ENCODE measurements around the gene SHC4.
"Not testable (repeated sequence)": the region's sequence is repeated elsewhere in the genome, so short reads cannot be mapped to it uniquely, and the experiment has no call there.

Gene SHC4, protein sequence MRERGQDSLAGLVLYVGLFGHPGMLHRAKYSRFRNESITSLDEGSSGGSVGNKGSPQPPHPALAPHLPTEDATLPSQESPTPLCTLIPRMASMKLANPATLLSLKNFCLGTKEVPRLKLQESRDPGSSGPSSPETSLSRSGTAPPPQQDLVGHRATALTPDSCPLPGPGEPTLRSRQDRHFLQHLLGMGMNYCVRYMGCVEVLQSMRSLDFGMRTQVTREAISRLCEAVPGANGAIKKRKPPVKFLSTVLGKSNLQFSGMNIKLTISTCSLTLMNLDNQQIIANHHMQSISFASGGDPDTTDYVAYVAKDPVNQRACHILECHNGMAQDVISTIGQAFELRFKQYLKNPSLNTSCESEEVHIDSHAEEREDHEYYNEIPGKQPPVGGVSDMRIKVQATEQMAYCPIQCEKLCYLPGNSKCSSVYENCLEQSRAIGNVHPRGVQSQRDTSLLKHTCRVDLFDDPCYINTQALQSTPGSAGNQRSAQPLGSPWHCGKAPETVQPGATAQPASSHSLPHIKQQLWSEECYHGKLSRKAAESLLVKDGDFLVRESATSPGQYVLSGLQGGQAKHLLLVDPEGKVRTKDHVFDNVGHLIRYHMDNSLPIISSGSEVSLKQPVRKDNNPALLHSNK

DNA sequence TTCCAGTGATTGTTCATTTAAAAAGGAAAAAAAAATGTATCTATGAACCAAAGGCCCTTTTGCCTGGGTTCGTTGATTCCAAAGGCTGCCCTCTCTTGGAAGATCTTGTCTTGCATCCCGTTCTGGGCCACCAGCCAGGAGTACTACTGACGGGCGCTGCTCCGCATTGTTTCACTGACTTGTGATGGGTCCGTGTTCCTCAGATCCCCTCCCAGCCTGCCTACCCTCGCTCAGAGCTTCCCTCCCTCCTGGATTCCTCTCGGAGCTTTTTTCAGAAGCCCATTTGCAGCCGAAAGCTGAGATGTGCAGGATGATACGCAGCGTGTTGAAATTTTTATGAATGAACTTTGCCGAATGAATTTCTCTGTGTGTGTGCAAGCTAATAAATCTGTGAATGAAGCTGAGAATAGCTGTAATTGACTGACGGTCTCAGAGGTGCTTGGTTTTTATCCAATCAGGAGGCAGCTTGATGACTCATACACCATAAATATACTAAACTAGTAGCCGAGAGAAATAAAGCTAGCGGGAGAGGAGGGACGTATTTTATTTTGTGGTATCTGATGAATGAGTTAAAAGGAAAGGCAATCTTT lies at the start of gene SHC4:
TSS of gene SHC4 (minus strand) at position 396 of the 590 bp plus-strand sequence. CDS start 904 bp downstream, outside the sequence.
- DNase-seq (ENCODE audit: low spot score): peak; percentile 74

DNA sequence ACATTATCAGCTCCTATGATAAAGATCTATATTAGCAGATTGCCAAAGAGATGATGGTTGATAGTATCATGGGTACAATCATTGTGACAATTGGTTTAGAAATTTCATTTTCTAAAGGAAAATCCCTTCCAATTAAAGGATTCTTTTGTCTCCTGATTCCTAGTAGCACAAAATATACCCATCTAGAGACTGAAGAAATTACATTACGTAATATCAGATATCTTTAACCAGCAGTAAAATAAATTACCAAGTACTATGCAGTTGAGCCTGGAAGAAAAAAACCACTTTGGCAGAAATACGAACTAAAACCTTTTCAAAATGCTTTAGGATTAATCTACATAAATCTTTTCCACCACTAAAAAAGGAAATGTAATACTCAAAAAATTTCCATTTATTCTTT lies 35.6 kb upstream of the SHC4 start:
- no peak for DNase-seq (ENCODE audit: low spot score)

DNA sequence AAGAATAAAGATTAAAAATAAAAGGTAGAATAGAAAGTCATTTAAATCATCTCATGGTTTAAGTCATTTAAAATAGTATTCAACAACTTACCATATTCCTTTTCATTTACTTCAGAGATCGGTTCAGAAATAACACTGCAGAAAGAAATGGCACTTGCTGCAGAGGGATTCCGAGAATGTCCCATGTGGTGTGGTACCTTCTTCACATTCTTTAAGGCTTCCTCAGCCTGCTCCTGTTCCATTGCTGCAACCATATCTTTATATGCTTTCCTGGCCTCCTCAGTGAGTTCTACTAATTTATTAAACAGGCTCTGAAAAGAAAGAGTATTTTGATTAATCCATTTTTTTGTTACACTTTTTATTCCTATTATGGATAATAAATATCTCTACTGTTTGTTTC lies 32.6 kb upstream of the SHC4 start:
- peak; percentile 30 for DNase-seq (ENCODE audit: low spot score)

DNA sequence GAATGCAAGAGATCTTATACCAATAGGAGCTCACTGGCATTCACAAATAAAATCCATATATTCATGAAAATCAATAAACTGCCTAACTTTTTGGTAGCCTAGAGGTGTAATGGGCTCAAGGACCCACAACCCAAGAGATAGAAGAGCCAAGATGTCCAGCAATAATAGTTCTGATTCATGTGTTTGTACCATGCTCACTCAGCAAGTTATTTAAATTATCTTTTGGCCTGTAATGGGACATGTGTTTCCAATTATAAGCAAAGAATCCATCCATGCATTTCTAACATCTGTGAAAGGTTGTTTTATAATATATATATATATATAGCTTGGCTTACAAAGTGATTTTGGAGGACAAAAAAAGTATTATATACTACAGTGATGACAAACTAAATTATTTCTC lies 29.7 kb upstream of the SHC4 start:
- DNase-seq (ENCODE audit: low spot score): no peak

DNA sequence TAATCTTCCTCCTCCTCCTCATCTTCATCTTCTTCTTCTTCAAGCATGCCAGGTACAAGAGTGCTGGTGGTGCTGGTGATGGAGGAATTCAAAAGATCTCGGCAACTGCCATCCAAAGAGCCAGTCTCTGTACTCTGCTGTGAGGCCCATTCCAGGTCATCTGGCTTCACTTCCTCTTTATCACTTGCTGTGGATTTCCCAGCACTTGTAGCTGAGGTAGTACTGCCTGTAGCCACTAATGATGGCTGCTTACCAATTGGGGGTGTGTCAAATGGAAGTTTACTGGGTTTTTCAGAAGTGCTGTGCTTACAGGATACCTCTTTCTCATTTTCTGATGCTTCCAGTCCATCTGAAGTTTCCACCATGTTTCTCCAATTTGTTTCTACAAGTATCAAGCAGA lies 28.8 kb upstream of the SHC4 start:
- DNase-seq (ENCODE audit: low spot score): no peak

GRCh38 chr15:48992096-48992495 lies 28.4 kb upstream of the SHC4 start:
- DNase-seq (ENCODE audit: low spot score): no peak

- DNase-seq (ENCODE audit: low spot score): peak; percentile 31
These were observed 25.5 kb upstream of the SHC4 start for GRCh38 chr15:48989170-48989569.

DNA sequence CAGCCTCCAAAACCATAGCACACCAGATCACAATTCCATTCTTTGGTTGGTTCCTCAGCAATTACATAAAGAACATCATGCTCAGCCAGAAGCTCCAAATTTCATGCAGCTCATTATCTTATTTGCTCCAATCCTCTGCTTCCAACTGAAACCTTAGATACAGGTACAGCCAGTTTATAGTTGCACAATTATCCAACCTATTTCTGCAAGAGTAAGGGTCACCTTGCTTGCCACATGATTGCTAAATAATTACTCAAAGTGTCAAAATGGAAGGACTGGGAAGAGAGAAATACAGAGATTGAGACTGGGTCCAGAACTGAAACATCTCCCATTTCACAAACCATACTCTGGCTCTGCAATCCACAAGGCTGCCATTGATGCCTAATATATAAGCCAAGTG lies 23.4 kb upstream of the SHC4 start:
- no peak for DNase-seq (ENCODE audit: low spot score)

GRCh38 chr15:48986240-48986639 lies 22.5 kb upstream of the SHC4 start:
- no peak for DNase-seq (ENCODE audit: low spot score)

GRCh38 chr15:48985516-48985915 lies 21.8 kb upstream of the SHC4 start:
- DNase-seq (ENCODE audit: low spot score): no peak

DNA sequence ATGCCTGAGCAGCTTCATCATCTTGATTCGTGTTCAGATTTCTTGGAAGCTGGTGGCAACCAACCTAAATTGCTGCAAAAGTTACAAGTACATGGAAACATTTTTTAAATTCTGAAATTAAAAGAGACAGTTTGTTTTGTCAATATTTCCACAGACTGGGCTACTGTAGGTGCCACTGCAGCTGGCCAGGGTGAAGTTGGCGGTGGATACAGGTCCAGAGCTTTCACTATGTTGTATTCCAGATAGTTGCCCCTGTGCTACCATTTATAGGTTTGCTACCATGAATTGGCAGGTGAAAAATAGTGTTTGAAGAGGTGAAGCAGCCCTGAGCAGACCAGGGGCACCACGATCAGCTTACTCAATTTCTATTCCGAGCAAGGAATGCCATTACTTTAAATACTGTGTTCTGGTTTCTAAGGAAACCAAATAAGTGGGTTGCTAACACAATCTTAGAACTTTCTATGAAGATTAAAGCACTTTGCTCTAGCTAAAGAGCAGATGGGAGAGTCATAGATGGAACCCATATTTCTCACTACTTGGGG lies 21.2 kb upstream of the SHC4 start:
- DNase-seq (ENCODE audit: low spot score): peak; percentile 25

DNA sequence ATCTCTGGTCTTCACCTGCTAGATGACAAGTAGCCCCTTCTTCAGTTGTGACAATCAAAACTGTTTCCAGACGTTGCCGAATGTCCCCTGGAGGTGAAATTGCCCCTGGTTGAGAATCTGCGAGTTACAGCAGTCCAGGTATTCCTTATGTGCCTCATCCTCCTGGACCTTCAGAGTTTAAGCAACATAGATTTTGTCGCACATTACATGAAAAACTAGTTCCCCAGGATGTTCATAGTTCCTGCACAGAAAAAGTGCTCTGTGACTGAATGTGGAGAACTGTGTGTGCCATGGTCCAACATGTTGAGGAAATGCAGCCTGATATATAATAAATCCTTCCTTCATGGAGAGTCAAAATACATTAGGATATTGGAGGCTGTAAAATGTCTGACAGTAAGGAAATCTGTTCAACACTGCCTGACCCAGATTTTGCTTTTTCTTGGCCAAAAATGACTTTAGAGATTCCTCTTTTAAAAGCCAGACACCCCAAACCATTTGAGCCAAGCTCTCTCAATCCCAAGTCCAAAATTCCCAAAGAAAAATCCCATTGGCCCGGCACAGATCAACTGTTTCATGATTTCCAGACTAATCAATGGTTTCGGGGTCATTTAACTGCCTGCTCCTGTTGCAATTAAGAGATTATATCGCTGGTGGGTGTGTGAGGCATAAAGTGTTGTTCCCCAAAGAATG lies 20.4 kb upstream of the SHC4 start:
- no peak for DNase-seq (ENCODE audit: low spot score)

GRCh38 chr15:48983300-48983699 lies 19.6 kb upstream of the SHC4 start:
- no peak for DNase-seq (ENCODE audit: low spot score)

DNA sequence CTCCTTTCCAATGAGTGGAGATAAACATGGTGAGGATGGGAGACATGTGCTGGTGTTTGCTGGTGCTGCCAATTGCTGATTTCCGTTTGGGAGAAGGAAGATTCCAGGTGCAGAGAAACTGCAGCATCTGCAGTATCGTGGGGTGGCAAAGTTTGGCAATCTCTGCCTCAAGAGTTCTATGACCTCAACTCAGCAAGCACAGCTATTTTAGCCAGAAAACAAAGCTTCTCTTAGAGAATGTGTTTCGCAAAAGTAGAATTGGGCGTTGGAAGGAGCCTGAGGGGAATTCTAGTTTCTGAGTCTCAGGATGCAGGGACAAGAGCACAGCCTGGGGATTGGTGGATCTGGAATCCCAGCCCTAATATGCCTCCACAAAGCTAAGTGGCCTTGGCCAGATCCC lies 18.2 kb upstream of the SHC4 start:
- DNase-seq (ENCODE audit: low spot score): no peak

DNA sequence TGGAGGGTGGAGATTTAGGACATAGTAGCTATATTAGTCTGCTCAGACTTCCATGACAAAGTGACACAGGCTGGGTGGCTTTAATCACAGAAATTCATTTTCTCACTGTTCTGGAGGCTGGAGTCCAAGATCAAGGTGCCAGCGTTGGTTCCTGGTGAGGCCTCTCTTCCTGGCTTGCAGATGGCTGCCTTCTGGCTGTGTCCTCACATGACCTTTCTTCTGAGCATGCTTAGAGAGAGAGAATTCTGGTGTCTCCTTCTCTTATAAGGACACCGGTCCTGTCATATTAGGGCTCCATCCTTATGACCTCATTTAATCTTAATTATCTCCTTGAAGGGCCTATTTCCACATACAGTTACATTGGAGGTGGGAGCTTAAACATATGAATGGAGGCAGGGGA lies 14.9 kb upstream of the SHC4 start:
- DNase-seq (ENCODE audit: low spot score): no peak

DNA sequence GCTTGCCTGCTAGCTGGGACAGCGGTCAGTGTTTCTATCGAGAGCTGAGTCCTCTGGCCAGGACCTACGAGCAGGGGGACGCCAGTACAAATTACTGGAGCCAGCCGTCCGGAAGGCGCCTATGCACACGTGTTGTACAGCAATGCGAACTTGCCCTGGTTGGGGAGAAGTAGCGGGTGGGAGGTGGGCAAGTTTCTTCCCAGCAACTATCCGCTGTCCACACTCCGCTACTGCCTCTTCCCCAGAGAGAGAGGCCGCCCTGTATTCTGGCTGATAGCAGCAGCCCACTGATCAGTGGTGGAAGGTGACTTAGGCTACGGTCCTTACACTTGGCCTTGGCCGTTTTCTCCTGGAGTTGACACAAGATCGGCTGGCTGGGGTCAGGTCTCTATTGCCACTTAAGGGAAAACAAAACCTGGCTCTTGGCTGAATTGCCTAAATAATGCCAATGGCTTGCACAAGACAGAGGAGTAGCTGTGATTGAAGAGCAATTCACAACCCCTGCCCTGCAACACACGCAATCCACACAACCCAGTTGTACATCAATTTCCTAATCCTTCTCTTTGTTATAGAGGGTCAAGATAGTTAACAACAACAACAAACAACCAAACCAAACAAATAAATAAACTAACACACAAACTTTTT lies 12.8 kb upstream of the SHC4 start:
- no peak for DNase-seq (ENCODE audit: low spot score)

DNA sequence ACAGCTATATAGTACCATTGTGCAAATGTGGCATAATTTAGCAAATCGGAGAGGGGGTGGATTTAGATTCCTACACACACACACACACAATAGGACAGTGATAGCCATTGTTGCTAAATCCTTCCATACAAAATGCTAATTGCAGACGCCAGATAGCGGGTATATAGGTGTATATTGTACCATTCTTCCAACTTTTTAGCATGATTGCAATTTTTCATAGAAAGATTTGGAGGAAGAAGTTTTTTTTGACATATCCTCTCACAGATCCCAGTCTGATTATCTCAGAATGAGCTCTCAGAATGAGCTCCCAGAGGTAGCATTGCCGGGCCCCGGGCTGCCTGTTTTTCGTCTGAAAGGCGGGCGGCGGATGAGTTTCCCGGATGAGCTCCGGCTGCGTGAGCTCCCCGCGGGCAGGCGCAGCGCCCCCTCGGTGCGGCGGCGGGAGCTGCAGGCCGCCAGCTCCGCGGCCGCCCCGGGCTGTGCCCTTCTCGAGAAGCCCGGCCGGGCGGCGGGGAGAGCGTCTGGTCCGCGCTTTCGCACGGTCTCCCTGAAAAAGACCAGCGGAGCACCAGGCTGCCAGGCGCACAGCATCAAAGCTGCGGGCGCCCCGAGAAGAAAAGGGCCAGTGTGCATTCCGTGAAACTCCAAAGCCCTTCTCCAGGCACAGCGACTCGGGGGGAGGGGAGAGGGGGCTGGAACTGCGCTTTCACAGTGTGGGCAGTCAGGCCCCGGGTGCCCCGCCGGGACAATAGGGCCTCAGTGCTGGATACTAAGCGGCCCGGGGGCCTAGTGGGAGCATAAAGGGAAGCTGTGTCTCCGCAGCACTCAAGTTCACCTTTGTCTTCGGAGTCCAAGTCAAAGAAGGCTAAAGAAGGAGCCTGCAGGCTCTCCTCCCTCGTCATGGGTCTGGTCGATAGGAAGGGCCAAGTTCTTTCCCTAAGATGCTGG lies 12.0 kb upstream of the SHC4 start:
- DNase-seq (ENCODE audit: low spot score): peak; percentile 94

- DNase-seq (ENCODE audit: low spot score): no peak
These were observed 11.2 kb upstream of the SHC4 start for GRCh38 chr15:48974882-48975281.

GRCh38 chr15:48972750-48973503 lies 9.2 kb upstream of the SHC4 start:
- DNase-seq (ENCODE audit: low spot score): no peak

DNA sequence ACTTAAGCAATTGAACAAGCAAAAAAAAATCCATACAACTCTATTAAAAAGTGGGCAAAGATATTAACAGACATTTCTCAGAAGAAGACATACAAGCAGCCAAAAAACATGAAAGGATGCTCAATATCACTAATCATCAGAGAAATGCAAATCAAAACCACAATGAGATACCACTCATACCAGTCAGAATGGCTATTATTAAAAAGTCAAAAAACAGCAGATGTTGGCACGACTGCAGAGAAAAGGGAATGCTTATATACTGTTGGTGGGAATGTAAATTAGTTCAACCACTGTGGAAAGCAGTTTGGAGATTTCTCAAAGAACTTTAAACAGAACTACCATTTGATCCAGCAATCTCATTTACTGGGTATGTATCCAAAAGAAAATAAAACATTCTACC lies 7.2 kb upstream of the SHC4 start:
- DNase-seq (ENCODE audit: low spot score): not testable (repeated sequence)

Measured in GM03348 (cell line).